GM23248 (cell line): ENCODE data around the gene SYK. TPM values are rescaled to one million over a fixed set of nuclear protein-coding genes. Genes with fewer than 3 reads are reported as not detected.

Experiments used
- DNase-seq: peaks from one replicate; pipeline ENCODE4 v3.0.0-alpha.2; 2015
- H2AFZ ChIP-seq: fragments of 200-600 bp; sonication (generic); 2 replicates; pipeline ENCODE4 v1.6.1; 2016; ENCODE audit warnings: antibody characterized with exemption
- H3F3A ChIP-seq: fragments of 200-600 bp; sonication (generic); 2 replicates; pipeline ENCODE4 v1.6.1; 2016; ENCODE audit warnings: mild to moderate bottlenecking, antibody characterized with exemption, mixed run types; ENCODE audit not compliant: insufficient read depth
- H3K27ac ChIP-seq: fragments of 200-600 bp; sonication (generic); 2 replicates; pipeline ENCODE4 v1.5.1; 2016; ENCODE audit warnings: mild to moderate bottlenecking
- H3K27me3 ChIP-seq: fragments of 200-600 bp; sonication (generic); replicated peaks from 2 replicates; pipeline ENCODE4 v1.6.1; 2016; ENCODE audit warnings: mild to moderate bottlenecking; ENCODE audit not compliant: insufficient read depth
- H3K36me3 ChIP-seq: fragments of 200-600 bp; sonication (generic); 2 replicates; pipeline ENCODE4 v1.6.1; 2016; ENCODE audit warnings: low read depth, mild to moderate bottlenecking
- H3K4me1 ChIP-seq: fragments of 200-600 bp; sonication (generic); 2 replicates; pipeline ENCODE4 v1.6.1; 2016; ENCODE audit warnings: mild to moderate bottlenecking; ENCODE audit not compliant: insufficient read depth
- H3K4me2 ChIP-seq: fragments of 200-600 bp; sonication (generic); one replicate; pipeline ENCODE4 v1.6.1; 2016; ENCODE audit warnings: mild to moderate bottlenecking; ENCODE audit not compliant: unreplicated experiment
- H3K4me3 ChIP-seq: fragments of 200-600 bp; sonication (generic); 2 replicates; pipeline ENCODE4 v1.5.1; 2016; ENCODE audit warnings: mild to moderate bottlenecking
- H3K79me2 ChIP-seq: fragments of 200-600 bp; sonication (generic); 2 replicates; pipeline ENCODE4 v1.6.1; 2016; ENCODE audit warnings: mild to moderate bottlenecking; ENCODE audit not compliant: insufficient read depth
- H3K9ac ChIP-seq: fragments of 200-600 bp; sonication (generic); 2 replicates; pipeline ENCODE4 v1.6.1; 2016; ENCODE audit warnings: mild to moderate bottlenecking
- H3K9me2 ChIP-seq: fragments of 200-600 bp; sonication (generic); 2 replicates; pipeline ENCODE4 v1.6.1; 2016; ENCODE audit warnings: mixed run types, mild to moderate bottlenecking, moderate library complexity; ENCODE audit not compliant: insufficient read depth
- H3K9me3 ChIP-seq: fragments of 200-600 bp; sonication (generic); one replicate; pipeline ENCODE4 v1.6.1; 2017; ENCODE audit warnings: low read depth
- H4K20me1 ChIP-seq: fragments of 200-600 bp; sonication (generic); 2 replicates; pipeline ENCODE4 v1.6.0; 2016; ENCODE audit not compliant: insufficient read depth
- EZH2 ChIP-seq: fragments of 200-600 bp; sonication (generic); IDR thresholded peaks from 2 replicates; pipeline ENCODE4 v1.6.1; 2018; ENCODE audit warnings: antibody characterized with exemption, mild to moderate bottlenecking; ENCODE audit not compliant: insufficient read depth, poor library complexity, severe bottlenecking
- EZH2phosphoT487 ChIP-seq: fragments of 200-600 bp; sonication (generic); IDR thresholded peaks from 2 replicates; pipeline ENCODE4 v1.6.1; 2018; ENCODE audit warnings: antibody characterized with exemption, moderate library complexity, mild to moderate bottlenecking, low read depth; ENCODE audit not compliant: insufficient read depth
- WGBS, 2 experiments: methylation state at CpG; one replicate each; pipeline ENCODE4 v1.1.6; 2015 to 2017; ENCODE audit warnings: low lambda C conversion rate in 2 of 2, low coverage in 1 of 2; ENCODE audit errors: missing lambda C conversion rate in 2 of 2; 5-methylcytosine and 5-hydroxymethylcytosine counted together
- in situ Hi-C: fragments of 300-500 bp; cut with MboI; formaldehyde crosslinking; loops from 2 replicates; pipeline ENCODE4 v1.15.0; 2020
- polyA plus RNA-seq: library from polyadenylated mRNA; unstranded; fragments of >200 nt; fragmentation: Nextera tagmentation; extraction: Ambion mirVana; gene quantifications from 2 replicates; pipeline ENCODE4 v1.2.1, GENCODE V29; 2016
- total RNA-seq: library from RNA; depleted of rRNA; stranded (reverse); fragments of >200 nt; shearing (Covaris generic); gene quantifications from 2 replicates; pipeline ENCODE4 v1.2.3, GENCODE V29; 2014

SYK gene
- total and polyA plus RNA-seq, 2 experiments from 2014 or later: not detected

DNA sequence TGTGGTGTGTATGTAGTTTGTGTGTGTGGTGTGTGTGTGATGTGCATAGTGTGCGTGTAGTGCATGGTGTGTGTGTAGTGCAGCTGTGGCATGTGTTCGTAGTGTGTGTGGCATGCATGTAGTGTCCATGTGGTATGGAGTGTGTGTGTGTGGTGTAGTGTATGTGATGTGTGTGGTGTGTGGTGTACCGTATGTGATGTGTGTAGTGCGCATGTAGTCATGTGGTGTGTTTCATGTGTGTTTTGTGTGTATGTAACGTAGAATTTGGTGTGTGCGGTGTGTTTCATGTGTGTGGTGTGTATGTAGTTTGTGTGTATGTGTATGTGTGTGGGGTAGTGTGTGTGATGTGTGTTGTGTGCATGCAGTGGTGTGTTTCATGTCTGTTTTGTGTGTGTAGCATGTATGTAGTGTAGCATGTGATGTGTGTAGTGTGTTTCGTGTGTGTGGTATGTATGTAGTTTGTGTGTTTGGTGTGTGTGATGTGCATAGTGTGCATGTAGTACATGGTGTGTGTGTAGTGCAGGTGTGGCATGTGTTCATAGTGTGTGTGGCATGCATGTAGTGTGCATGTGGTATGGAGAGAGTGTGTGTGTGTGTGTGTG is 40.7 kb downstream of the SYK start:
- Histone ChIP-seq H3K36me3 (no peaks in the 10 kb centered on the region), H3K9ac (no peak overlapping the region), H3K27ac (no peak overlapping the region), H2AFZ (no peak overlapping the region), H3K4me1 (no peaks in the 10 kb centered on the region), H3K27me3 (no peaks in the 10 kb centered on the region; the same call in 1 of the 2 replicates), H4K20me1 (no peaks in the 10 kb centered on the region), H3F3A (0 out of 2 replicates have a peak, but pooled peaks cover 15% of the 10 kb centered on the region), H3K9me3 (no peaks in the 10 kb centered on the region), H3K4me3 (no peak overlapping the region), H3K79me2 (no peaks in the 10 kb centered on the region), H3K9me2 (no peaks in the 10 kb centered on the region), H3K4me2 (no peak overlapping the region)
- WGBS, 2 experiments: 86 to 97% methylated on average over 7 of the region's 7 CpGs
- in situ Hi-C loops: no loop called here
- DNase-seq: no peak
- TF ChIP-seq EZH2phosphoT487 (no peak), EZH2 (no peak)

DNA sequence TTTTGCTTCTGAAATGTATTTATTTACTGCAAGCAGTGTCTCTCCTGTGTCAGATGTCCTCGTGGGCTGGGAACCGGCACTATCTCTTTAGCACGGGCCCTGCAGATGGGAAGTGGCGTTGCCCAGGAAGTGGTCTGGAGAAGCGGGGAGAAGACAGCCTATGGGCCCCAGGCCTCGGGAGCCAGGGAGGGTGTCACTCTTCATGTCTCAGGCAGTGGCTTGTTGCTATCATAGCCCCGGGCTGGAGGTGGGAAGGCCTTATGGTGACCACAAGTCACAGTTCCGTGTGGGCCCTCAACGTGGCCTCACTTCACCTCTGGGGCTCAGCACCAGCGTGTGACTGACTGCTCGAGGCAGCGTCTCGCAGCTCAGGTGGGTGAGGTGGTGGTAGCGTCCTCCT is 41.4 kb downstream of the SYK start:
- Histone ChIP-seq H3K4me2 (no peak overlapping the region), H3K79me2 (no peaks in the 10 kb centered on the region), H3K36me3 (no peaks in the 10 kb centered on the region), H3K4me1 (no peaks in the 10 kb centered on the region), H3K4me3 (no peak overlapping the region), H2AFZ (no peak overlapping the region), H3K9me2 (no peaks in the 10 kb centered on the region), H3K27ac (no peak overlapping the region), H3F3A (0 out of 2 replicates have a peak, but pooled peaks cover 15% of the 10 kb centered on the region), H3K9ac (no peak overlapping the region), H3K9me3 (no peaks in the 10 kb centered on the region), H4K20me1 (no peaks in the 10 kb centered on the region), H3K27me3 (no peaks in the 10 kb centered on the region; the same call in 1 of the 2 replicates)
- no peak for TF ChIP-seq EZH2phosphoT487
- TF ChIP-seq EZH2: no peak
- in situ Hi-C loops: no loop called here
- 57 to 62% methylated on average over 14 of the region's 14 CpGs for WGBS, 2 experiments
- DNase-seq: no peak

DNA sequence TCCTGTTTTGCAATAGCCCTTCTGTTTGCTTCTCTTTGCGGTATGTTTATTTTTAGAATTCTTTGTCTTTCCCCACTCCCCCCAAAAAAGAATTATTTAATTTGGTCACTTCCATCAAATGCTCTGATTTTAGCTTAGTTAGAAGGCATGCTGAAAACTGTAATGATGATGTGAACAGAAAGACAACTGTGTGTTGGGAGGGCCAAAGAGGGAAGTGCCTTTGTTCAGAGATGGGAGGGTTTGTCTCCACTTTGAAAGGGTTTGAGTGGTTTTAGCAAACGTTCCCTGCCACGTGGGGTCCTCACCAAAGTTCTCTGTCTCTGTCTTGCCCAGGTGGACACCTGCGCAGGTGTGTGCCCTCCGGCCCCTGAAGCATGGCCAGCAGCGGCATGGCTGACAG is 41.9 kb downstream of the SYK start:
- H3K79me2 ChIP-seq: no peaks in the 10 kb centered on the region
- H3K27me3 ChIP-seq: no peaks in the 10 kb centered on the region
- no peak overlapping the region for H3K9ac ChIP-seq
- H3F3A ChIP-seq: 0 out of 2 replicates have a peak, but pooled peaks cover 15% of the 10 kb centered on the region
- TF ChIP-seq EZH2 (no peak), EZH2phosphoT487 (no peak)
- no peaks in the 10 kb centered on the region for H3K9me2 ChIP-seq
- no peak for DNase-seq
- H3K27ac ChIP-seq: no peak overlapping the region
- H3K9me3 ChIP-seq: no peaks in the 10 kb centered on the region
- H3K4me1 ChIP-seq: no peaks in the 10 kb centered on the region
- no peak overlapping the region for H3K4me3 ChIP-seq
- 63 to 64% methylated on average over 6 of the region's 6 CpGs for WGBS, 2 experiments
- H4K20me1 ChIP-seq: no peaks in the 10 kb centered on the region
- no peak overlapping the region for H2AFZ ChIP-seq
- no peaks in the 10 kb centered on the region for H3K36me3 ChIP-seq
- in situ Hi-C loops: no loop called here
- no peak overlapping the region for H3K4me2 ChIP-seq

DNA sequence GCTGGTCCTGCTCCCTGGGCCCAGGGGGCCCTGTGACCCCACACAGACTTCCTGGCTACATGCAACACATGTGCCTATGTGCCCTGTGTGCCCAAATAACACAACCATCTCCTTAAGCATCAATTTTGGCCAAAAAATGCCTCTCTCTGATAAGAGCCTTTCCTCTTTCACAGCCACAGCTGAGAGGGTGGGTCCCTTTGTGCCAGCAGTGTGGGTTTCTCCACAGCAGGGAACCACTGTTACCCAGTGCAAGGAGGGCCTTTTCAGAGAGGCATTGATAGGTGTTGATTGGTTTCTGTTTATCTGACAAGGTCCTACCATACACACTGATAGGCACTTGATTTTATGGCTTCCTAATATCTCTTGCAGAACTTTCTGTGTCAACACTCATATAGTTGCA is 42.7 kb downstream of the SYK start:
- H4K20me1 ChIP-seq: no peaks in the 10 kb centered on the region
- H3K27me3 ChIP-seq: no peaks in the 10 kb centered on the region
- no peak overlapping the region for H3K4me2 ChIP-seq
- H3K9me2 ChIP-seq: no peaks in the 10 kb centered on the region
- H3K36me3 ChIP-seq: no peaks in the 10 kb centered on the region
- in situ Hi-C loops: no loop called here
- H3K79me2 ChIP-seq: no peaks in the 10 kb centered on the region
- H2AFZ ChIP-seq: no peak overlapping the region
- no peak for TF ChIP-seq EZH2
- no peak for TF ChIP-seq EZH2phosphoT487
- no peak overlapping the region for H3K4me3 ChIP-seq
- H3K27ac ChIP-seq: no peak overlapping the region
- no peak for DNase-seq
- 0 out of 2 replicates have a peak, but pooled peaks cover 15% of the 10 kb centered on the region for H3F3A ChIP-seq
- no peaks in the 10 kb centered on the region for H3K9me3 ChIP-seq
- H3K4me1 ChIP-seq: no peaks in the 10 kb centered on the region
- no peak overlapping the region for H3K9ac ChIP-seq
